Endodermal cell (in vitro differentiated cells): ENCODE results near the gene BEND7. TPM values are rescaled to one million over a fixed set of nuclear protein-coding genes. Genes with fewer than 3 reads are reported as not detected.
A peak's percentile ranks its signal among the peaks of the same experiment; 100 is the strongest.

Experiments
- DNase-seq: peaks from one replicate; pipeline ENCODE4 v3.0.0-alpha.2; 2017
- H3K27ac ChIP-seq: 2 replicates; pipeline ENCODE4 v1.5.1; 2013; ENCODE audit warnings: mild to moderate bottlenecking, low read depth, low read length, moderate library complexity
- H3K27me3 ChIP-seq: 2 replicates; pipeline ENCODE4 v1.6.1; 2013; ENCODE audit warnings: mild to moderate bottlenecking, low read length, moderate library complexity; ENCODE audit not compliant: insufficient read depth, control insufficient read depth, poor library complexity, severe bottlenecking
- H3K36me3 ChIP-seq: 2 replicates; pipeline ENCODE4 v1.7.0; 2013; ENCODE audit warnings: mild to moderate bottlenecking, low read length, moderate library complexity; ENCODE audit not compliant: control insufficient read depth, insufficient read depth
- H3K4me1 ChIP-seq: one replicate; pipeline ENCODE4 v1.7.0; 2013; ENCODE audit warnings: low read length; ENCODE audit not compliant: control insufficient read depth, insufficient read depth
- H3K4me3 ChIP-seq: 2 replicates; pipeline ENCODE4 v1.5.1; 2013; ENCODE audit warnings: mild to moderate bottlenecking, low read length, moderate library complexity
- H3K9ac ChIP-seq: 2 replicates; pipeline ENCODE4 v1.6.1; 2013; ENCODE audit warnings: mild to moderate bottlenecking, low read length, moderate library complexity; ENCODE audit not compliant: poor library complexity, severe bottlenecking; ENCODE audit errors: extremely low read depth
- H3K9me3 ChIP-seq: 2 replicates; pipeline ENCODE4 v1.6.1; 2013; ENCODE audit warnings: mild to moderate bottlenecking, low read length, moderate library complexity; ENCODE audit not compliant: control insufficient read depth
- H3K27ac Mint-ChIP-seq: 2 replicates; pipeline ENCODE4 v1.8.0; 2020; ENCODE audit warnings: mixed read lengths
- H3K27me3 Mint-ChIP-seq: 2 replicates; pipeline ENCODE4 v1.8.0; 2021; ENCODE audit warnings: mild to moderate bottlenecking, mixed read lengths; ENCODE audit not compliant: insufficient read depth
- H3K36me3 Mint-ChIP-seq: 2 replicates; pipeline ENCODE4 v1.8.0; 2020; ENCODE audit warnings: low read depth, mixed read lengths
- H3K4me1 Mint-ChIP-seq: 2 replicates; pipeline ENCODE4 v1.8.0; 2020; ENCODE audit warnings: mixed read lengths
- H3K4me3 Mint-ChIP-seq: 2 replicates; pipeline ENCODE4 v1.8.0; 2020; ENCODE audit warnings: mild to moderate bottlenecking, moderate library complexity, mixed read lengths
- H3K9me3 Mint-ChIP-seq: 2 replicates; pipeline ENCODE4 v1.8.0; 2020; ENCODE audit warnings: mild to moderate bottlenecking, mixed read lengths
- WGBS, 2 experiments: methylation state at CpG; one replicate each; pipeline versions ENCODE4 v1.1.5 to v1.1.7; 2013; ENCODE audit warnings: missing lambda C conversion rate in 2 of 2, mixed read lengths in 1 of 2; ENCODE audit not compliant: insufficient coverage in 1 of 2, insufficient read length in 1 of 2; 5-methylcytosine and 5-hydroxymethylcytosine counted together
- long read RNA-seq, 4 experiments: library from polyadenylated mRNA in 2 of 4; library from RNA in 1 of 4; library from capped mRNA in 1 of 4; stranded (forward) in 3 of 4; unstranded in 1 of 4; transcript quantifications; one replicate each; pipeline ENCODE4 v2.0.0, GENCODE V29; 2020 to 2021; ENCODE audit warnings: inconsistent platforms in 1 of 4
- polyA plus RNA-seq, 2 experiments: library from polyadenylated mRNA; stranded (reverse); fragments of 50-300 nt; gene quantifications; one replicate each; pipeline ENCODE4 v1.2.3, GENCODE V29; 2013
- total RNA-seq, 2 donors: library from RNA; stranded (reverse); fragmentation: NEBNext Ultra II Directional in 1 of 2; extraction: Animal tissue kit (Norgen Biotek cat#: 25700) in 1 of 2; gene quantifications; 2 replicates in 1 of 2; 3 replicates in 1 of 2; pipeline ENCODE4 v1.2.1, GENCODE V29; 2021
- TF ChIP-seq, protein P1 (sequence below): fragments of 200-600 bp; sonication (generic); conservative IDR thresholded peaks from 2 replicates; pipeline ENCODE4 v1.5.0; 2021; ENCODE audit warnings: antibody characterized with exemption, mild to moderate bottlenecking

The BEND7 gene, protein sequence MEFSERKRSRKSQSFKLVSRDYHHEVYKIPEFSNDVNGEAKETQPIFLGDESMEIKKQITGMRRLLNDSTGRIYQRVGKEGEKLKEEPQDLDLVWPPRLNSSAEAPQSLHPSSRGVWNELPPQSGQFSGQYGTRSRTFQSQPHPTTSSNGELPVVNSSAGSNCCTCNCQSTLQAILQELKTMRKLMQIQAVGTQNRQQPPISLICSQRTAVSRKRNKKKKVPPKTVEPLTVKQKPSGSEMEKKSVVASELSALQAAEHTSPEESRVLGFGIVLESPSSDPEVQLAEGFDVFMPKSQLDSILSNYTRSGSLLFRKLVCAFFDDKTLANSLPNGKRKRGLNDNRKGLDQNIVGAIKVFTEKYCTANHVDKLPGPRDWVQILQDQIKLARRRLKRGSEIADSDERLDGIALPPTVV
- total RNA-seq, result 1 to 10 TPM; 5.3 to 5.7 TPM
- 14.5 TPM for polyA plus RNA-seq (2013, experiment 1 of 2)
- polyA plus RNA-seq (2013, experiment 2 of 2), result 14.8 TPM
- long read RNA-seq, experiment 1, partial matches to known transcripts, result 0 of 1 reads
- long read RNA-seq, experiment 1, other reads (novel, unspliced or antisense), result 1 of 1 reads
- long read RNA-seq, experiment 2, partial matches to known transcripts, result 1 of 6 reads
- long read RNA-seq, experiment 2, other reads (novel, unspliced or antisense), result 5 of 6 reads
- long read RNA-seq, experiment 3, partial matches to known transcripts, result 0 of 1 reads
- long read RNA-seq, experiment 3, other reads (novel, unspliced or antisense), result 1 of 1 reads
- long read RNA-seq, experiment 4, result 0 reads

DNA sequence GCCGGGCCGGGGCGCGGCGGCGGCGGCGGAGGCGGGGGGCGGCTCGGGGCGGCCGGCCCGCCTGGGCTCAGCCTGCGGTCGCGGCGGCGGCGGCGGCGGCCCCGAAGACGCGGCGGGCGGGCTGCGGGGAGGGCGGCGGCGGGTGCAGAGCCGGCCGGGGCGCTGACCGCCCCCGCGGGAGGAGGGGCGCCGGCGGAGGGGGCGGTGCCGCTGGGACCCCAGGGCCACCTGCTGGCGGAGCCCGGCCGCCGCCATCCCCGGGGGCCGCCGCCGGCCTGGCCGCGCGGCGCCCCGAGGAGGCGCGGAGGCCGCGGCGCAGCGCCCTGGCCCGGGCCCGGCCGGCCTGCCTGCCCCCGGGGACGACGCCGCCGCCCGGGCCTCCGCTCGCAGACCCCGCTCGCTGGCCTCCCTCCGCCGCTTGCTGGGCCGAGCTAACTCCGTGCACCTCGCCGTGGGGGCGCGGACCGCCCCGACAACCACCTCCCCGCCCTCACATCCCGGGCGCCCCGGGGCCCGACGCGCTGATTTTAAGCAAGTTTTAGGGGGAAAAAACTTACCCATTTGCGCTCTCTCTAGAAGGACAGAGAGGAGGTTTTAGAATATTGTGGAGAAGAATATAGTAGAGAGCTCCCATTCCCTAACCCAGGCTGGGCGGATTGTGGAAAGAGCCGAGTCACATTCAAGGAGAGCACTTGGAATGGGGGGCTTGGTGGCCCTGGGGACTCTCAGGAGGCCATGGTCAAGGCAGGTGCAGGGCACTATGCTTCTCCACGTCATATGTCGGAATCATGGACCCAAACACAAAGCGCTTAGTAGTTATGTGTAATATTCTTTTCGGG, at the start of gene BEND7:
Gene BEND7, minus strand, starts transcription at position 140 of the 839 bp plus-strand sequence. CDS start 481 bp downstream, outside the sequence.
- Histone ChIP-seq H3K9me3 (no peaks in the 10 kb centered on the region), H3K4me3 (peak within 1 kb of the TSS; percentile 78), H3K9ac (peak within 1 kb of the TSS; percentile 19), H3K36me3 (no peaks in the 10 kb centered on the region), H3K27me3 (peaks cover 75% of the 10 kb centered on the region), H3K4me1 (peaks cover 6% of the 10 kb centered on the region), H3K27ac (no peak within 1 kb of the TSS)
- peaks cover 61% of the 10 kb centered on the region for H3K27me3 Mint-ChIP-seq
- peak; percentile 66 for DNase-seq
- H3K27ac Mint-ChIP-seq, result peak within 1 kb of the TSS; percentile 74
- peaks cover 29% of the 10 kb centered on the region for H3K4me1 Mint-ChIP-seq
- 5 to 28% methylated on average over 14 to 98 of the region's 98 CpGs for WGBS, 2 experiments
- H3K9me3 Mint-ChIP-seq, result no peaks in the 10 kb centered on the region
- TF ChIP-seq, protein P1, sequence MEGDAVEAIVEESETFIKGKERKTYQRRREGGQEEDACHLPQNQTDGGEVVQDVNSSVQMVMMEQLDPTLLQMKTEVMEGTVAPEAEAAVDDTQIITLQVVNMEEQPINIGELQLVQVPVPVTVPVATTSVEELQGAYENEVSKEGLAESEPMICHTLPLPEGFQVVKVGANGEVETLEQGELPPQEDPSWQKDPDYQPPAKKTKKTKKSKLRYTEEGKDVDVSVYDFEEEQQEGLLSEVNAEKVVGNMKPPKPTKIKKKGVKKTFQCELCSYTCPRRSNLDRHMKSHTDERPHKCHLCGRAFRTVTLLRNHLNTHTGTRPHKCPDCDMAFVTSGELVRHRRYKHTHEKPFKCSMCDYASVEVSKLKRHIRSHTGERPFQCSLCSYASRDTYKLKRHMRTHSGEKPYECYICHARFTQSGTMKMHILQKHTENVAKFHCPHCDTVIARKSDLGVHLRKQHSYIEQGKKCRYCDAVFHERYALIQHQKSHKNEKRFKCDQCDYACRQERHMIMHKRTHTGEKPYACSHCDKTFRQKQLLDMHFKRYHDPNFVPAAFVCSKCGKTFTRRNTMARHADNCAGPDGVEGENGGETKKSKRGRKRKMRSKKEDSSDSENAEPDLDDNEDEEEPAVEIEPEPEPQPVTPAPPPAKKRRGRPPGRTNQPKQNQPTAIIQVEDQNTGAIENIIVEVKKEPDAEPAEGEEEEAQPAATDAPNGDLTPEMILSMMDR, result no peak
- no peaks in the 10 kb centered on the region for H3K36me3 Mint-ChIP-seq
- peak within 1 kb of the TSS; percentile 65 for H3K4me3 Mint-ChIP-seq

DNA sequence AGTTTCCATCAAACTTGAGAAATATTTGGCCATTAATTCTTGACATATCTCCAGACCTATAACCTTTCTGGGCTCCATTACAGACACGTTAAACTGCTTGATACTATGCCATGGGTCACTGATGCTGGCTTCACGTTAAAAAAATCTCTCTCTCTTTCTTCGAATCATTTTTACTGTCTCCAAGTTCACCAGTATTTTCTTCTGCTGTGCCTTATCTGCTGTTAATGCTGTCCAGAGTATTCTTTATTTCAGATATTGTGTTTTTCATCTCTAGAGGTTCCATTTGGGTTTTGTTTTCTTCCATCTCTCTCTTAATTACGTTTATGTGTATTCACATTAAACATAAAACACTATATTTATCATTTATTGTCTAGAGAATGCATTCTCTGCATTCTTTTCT, 45.1 kb upstream of the BEND7 start:
- 75 to 89% methylated on average over 4 of the region's 4 CpGs for WGBS, 2 experiments
- Histone ChIP-seq H3K27ac (no peak overlapping the region), H3K9ac (no peak overlapping the region), H3K36me3 (no peaks in the 10 kb centered on the region), H3K9me3 (no peaks in the 10 kb centered on the region), H3K4me1 (no peaks in the 10 kb centered on the region), H3K4me3 (no peak overlapping the region), H3K27me3 (peaks cover 26% of the 10 kb centered on the region)
- H3K9me3 Mint-ChIP-seq, result no peaks in the 10 kb centered on the region
- H3K36me3 Mint-ChIP-seq, result no peaks in the 10 kb centered on the region
- TF ChIP-seq, protein P1, result no peak
- no peak for DNase-seq
- H3K27ac Mint-ChIP-seq, result no peak overlapping the region
- H3K27me3 Mint-ChIP-seq, result peaks cover 12% of the 10 kb centered on the region
- no peaks in the 10 kb centered on the region for H3K4me1 Mint-ChIP-seq
- H3K4me3 Mint-ChIP-seq, result no peak overlapping the region

DNA sequence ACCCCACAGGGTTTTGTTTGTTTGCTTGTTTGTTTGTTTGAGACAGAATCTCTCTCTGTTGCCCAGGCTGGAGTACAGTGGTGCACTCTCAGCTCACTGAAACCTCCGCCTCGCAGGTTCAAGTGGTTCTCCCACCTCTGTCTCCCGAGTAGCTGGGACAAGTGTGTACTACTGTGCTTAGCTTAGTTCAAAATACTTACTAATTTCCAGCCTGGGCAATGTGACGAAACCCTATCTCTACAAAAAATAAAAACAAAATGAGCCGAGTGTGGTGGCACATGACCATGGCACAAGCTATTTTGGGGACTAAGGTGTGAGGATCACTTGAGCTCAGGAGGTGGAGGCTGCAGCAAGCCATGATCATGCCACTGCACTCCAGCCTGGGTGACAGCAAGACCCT, 42.7 kb upstream of the BEND7 start:
- Mint-ChIP-seq H3K4me3 (no peak overlapping the region), H3K27ac (no peak overlapping the region), H3K27me3 (peaks cover 16% of the 10 kb centered on the region), H3K4me1 (no peaks in the 10 kb centered on the region), H3K9me3 (no peaks in the 10 kb centered on the region), H3K36me3 (no peaks in the 10 kb centered on the region)
- TF ChIP-seq, protein P1, result no peak
- Histone ChIP-seq H3K27ac (no peak overlapping the region), H3K4me3 (no peak overlapping the region), H3K36me3 (no peaks in the 10 kb centered on the region), H3K9ac (no peak overlapping the region), H3K4me1 (no peaks in the 10 kb centered on the region), H3K9me3 (no peaks in the 10 kb centered on the region), H3K27me3 (peaks cover 19% of the 10 kb centered on the region)
- 73 to 76% methylated on average over 4 to 5 of the region's 5 CpGs for WGBS, 2 experiments
- DNase-seq, result no peak
